IMR-90 (cell line): ENCODE measurements around the gene NFKB1. TPM values are rescaled to one million over a fixed set of nuclear protein-coding genes. Genes with fewer than 3 reads are reported as not detected.

Source experiments
- ATAC-seq: fragments of 200-7000 bp; cut with Tn5 transposase; 2 replicates; pipeline ENCODE4 v1.9.1; 2020; ENCODE audit warnings: low read depth, mild to moderate bottlenecking, moderate library complexity
- BruUV-seq: library from RNA; stranded (reverse); fragments of 400-500 nt; replicated peaks from 2 replicates; lab custom pipeline; 2021; lab: Mats Ljungman, UMichigan
- CTCF ChIA-PET: fragments of 300-600 bp; formaldehyde crosslinking; extraction: SDS; loops from one replicate; lab custom pipeline; 2021; ENCODE audit warnings: antibody characterized with exemption; lab: Yijun Ruan, JAX
- POLR2A ChIA-PET: fragments of 300-600 bp; sonication (Branson Sonifier 250); formaldehyde crosslinking; loops from one replicate; lab custom pipeline; 2022; ENCODE audit warnings: antibody characterized with exemption; ENCODE audit not compliant: unreplicated experiment; lab: Charles Lee
- DNase-seq: peaks from one replicate; pipeline ENCODE4 v3.0.0; 2013
- H2AFZ ChIP-seq: replicated peaks from 2 replicates; pipeline ENCODE3; 2013; ENCODE audit warnings: low read length, mild to moderate bottlenecking; ENCODE audit not compliant: poor library complexity
- H2AK5ac ChIP-seq: 2 replicates; pipeline ENCODE4 v1.6.1; 2013; ENCODE audit warnings: low read depth, low read length, inconsistent platforms
- H2AK9ac ChIP-seq: replicated peaks from 2 replicates; pipeline ENCODE3; 2013; ENCODE audit warnings: mild to moderate bottlenecking, low read depth, low read length, moderate library complexity; ENCODE audit not compliant: poor library complexity
- H2BK120ac ChIP-seq: 2 replicates; pipeline ENCODE4 v1.6.1; 2013; ENCODE audit warnings: low read depth, low read length, inconsistent platforms
- H2BK15ac ChIP-seq: 3 replicates; pipeline ENCODE4 v1.6.1; 2013; ENCODE audit warnings: low read depth, low read length, inconsistent platforms
- H2BK20ac ChIP-seq: 2 replicates; pipeline ENCODE4 v1.6.1; 2013; ENCODE audit warnings: low read depth, mild to moderate bottlenecking, inconsistent platforms, low read length, moderate library complexity
- H2BK5ac ChIP-seq: 2 replicates; pipeline ENCODE4 v1.6.1; 2013; ENCODE audit warnings: mild to moderate bottlenecking, low read depth, low read length, inconsistent platforms; ENCODE audit not compliant: poor library complexity, severe bottlenecking
- H3K14ac ChIP-seq: replicated peaks from 2 replicates; pipeline ENCODE4 v1.6.1; 2013; ENCODE audit warnings: low read depth, low read length, inconsistent platforms
- H3K18ac ChIP-seq: 2 replicates; pipeline ENCODE4 v1.6.1; 2013; ENCODE audit warnings: low read depth, low read length, control low read depth
- H3K23ac ChIP-seq: 2 replicates; pipeline ENCODE4 v1.6.1; 2013; ENCODE audit warnings: low read depth, low read length, inconsistent platforms
- H3K27ac ChIP-seq: 2 replicates; pipeline ENCODE4 v1.5.1; 2013; ENCODE audit warnings: mild to moderate bottlenecking, control low read depth, low read length; ENCODE audit not compliant: insufficient read depth
- H3K27me3 ChIP-seq: 2 replicates; pipeline ENCODE4 v1.6.1; 2013; ENCODE audit warnings: low read length; ENCODE audit not compliant: control insufficient read depth, insufficient read depth
- H3K36me3 ChIP-seq: 2 replicates; pipeline ENCODE4 v1.6.1; 2013; ENCODE audit warnings: low read length, mixed read lengths; ENCODE audit not compliant: control insufficient read depth, insufficient read depth
- H3K4ac ChIP-seq: 2 replicates; pipeline ENCODE4 v1.6.1; 2013; ENCODE audit warnings: low read depth, low read length, inconsistent platforms
- H3K4me1 ChIP-seq: 2 replicates; pipeline ENCODE4 v1.6.1; 2013; ENCODE audit warnings: low read length, mixed read lengths; ENCODE audit not compliant: control insufficient read depth, insufficient read depth
- H3K4me2 ChIP-seq: 2 replicates; pipeline ENCODE4 v1.6.1; 2013; ENCODE audit warnings: low read depth, mild to moderate bottlenecking, control low read depth, low read length, moderate library complexity
- H3K4me3 ChIP-seq: 2 replicates; pipeline ENCODE4 v1.5.1; 2013; ENCODE audit warnings: low read depth, mild to moderate bottlenecking, control low read depth, low read length, moderate library complexity; ENCODE audit not compliant: insufficient read depth
- H3K56ac ChIP-seq: 2 replicates; pipeline ENCODE4 v1.6.1; 2013; ENCODE audit warnings: low read length, inconsistent platforms; ENCODE audit not compliant: insufficient read depth; ENCODE audit errors: extremely low read depth
- H3K79me1 ChIP-seq, 2 experiments: 2 replicates each; pipeline ENCODE4 v1.6.1; 2013; ENCODE audit warnings: low read length in 2 of 2, inconsistent platforms in 1 of 2, low read depth in 1 of 2
- H3K9ac ChIP-seq: 2 replicates; pipeline ENCODE4 v1.6.1; 2013; ENCODE audit warnings: low read depth, low read length, control low read depth
- H3K9me1 ChIP-seq: 2 replicates; pipeline ENCODE4 v1.6.1; 2013; ENCODE audit warnings: low read length, inconsistent platforms; ENCODE audit not compliant: insufficient read depth
- H3K9me3 ChIP-seq: 2 replicates; pipeline ENCODE4 v1.6.1; 2013; ENCODE audit warnings: low read length; ENCODE audit not compliant: control insufficient read depth, insufficient read depth
- H4K20me1 ChIP-seq: 2 replicates; pipeline ENCODE4 v1.6.1; 2013; ENCODE audit warnings: low read length, inconsistent platforms; ENCODE audit not compliant: insufficient read depth
- H4K5ac ChIP-seq: 2 replicates; pipeline ENCODE4 v1.6.1; 2013; ENCODE audit warnings: mild to moderate bottlenecking, low read depth, low read length, control low read depth
- H4K8ac ChIP-seq, 2 experiments: 2 replicates each; pipeline ENCODE4 v1.6.1; 2013; ENCODE audit warnings: low read depth in 2 of 2, low read length in 2 of 2, control low read depth in 1 of 2, inconsistent platforms in 1 of 2
- H4K91ac ChIP-seq: 2 replicates; pipeline ENCODE4 v1.6.1; 2013; ENCODE audit warnings: low read depth, low read length, inconsistent platforms; ENCODE audit not compliant: insufficient read depth
- BHLHE40 ChIP-seq: fragments of 150-350 bp; IDR thresholded peaks from 2 replicates; pipeline ENCODE4 v1.6.1; 2016; ENCODE audit warnings: mild to moderate bottlenecking, low read depth, low read length
- CEBPB ChIP-seq: IDR thresholded peaks from 2 replicates; pipeline ENCODE4 v1.6.1; 2012; ENCODE audit warnings: low read depth, low read length, improper control_type of control experiment
- CHD1 ChIP-seq: IDR thresholded peaks from 2 replicates; pipeline ENCODE4 v1.6.1; 2012; ENCODE audit warnings: low read depth, low read length, improper control_type of control experiment
- CTCF ChIP-seq: conservative IDR thresholded peaks from 2 replicates; pipeline ENCODE4 v1.5.1; 2012; ENCODE audit warnings: mild to moderate bottlenecking, low read depth, low read length, improper control_type of control experiment
- ELK1 ChIP-seq: fragments of 150-350 bp; IDR thresholded peaks from 2 replicates; pipeline ENCODE4 v1.6.1; 2016; ENCODE audit warnings: low read depth, mild to moderate bottlenecking, low read length, moderate library complexity, borderline replicate concordance
- FOS ChIP-seq: fragments of 150-350 bp; IDR thresholded peaks from 2 replicates; pipeline ENCODE4 v1.6.1; 2016; ENCODE audit warnings: low read depth, low read length
- MAFK ChIP-seq: IDR thresholded peaks from 2 replicates; pipeline ENCODE4 v1.6.1; 2012; ENCODE audit warnings: low read depth, low read length, improper control_type of control experiment
- MAZ ChIP-seq: IDR thresholded peaks from 2 replicates; pipeline ENCODE4 v1.6.1; 2012; ENCODE audit warnings: low read depth, mild to moderate bottlenecking, low read length, improper control_type of control experiment, moderate library complexity, borderline replicate concordance
- MXI1 ChIP-seq: IDR thresholded peaks from 2 replicates; pipeline ENCODE4 v1.6.1; 2012; ENCODE audit warnings: low read depth, mild to moderate bottlenecking, low read length, moderate library complexity, borderline replicate concordance
- NFE2L2 ChIP-seq: fragments of 150-350 bp; IDR thresholded peaks from 2 replicates; pipeline ENCODE4 v1.6.1; 2016; ENCODE audit warnings: low read depth, mild to moderate bottlenecking, low read length
- POLR2A ChIP-seq: IDR thresholded peaks from 2 replicates; pipeline ENCODE4 v1.6.1; 2012; ENCODE audit warnings: mild to moderate bottlenecking, low read depth, low read length
- RAD21 ChIP-seq: IDR thresholded peaks from 2 replicates; pipeline ENCODE4 v1.6.1; 2012; ENCODE audit warnings: low read length, improper control_type of control experiment
- RCOR1 ChIP-seq: IDR thresholded peaks from 2 replicates; pipeline ENCODE4 v1.6.1; 2012; ENCODE audit warnings: mild to moderate bottlenecking, low read length, improper control_type of control experiment; ENCODE audit not compliant: insufficient replicate concordance
- RFX5 ChIP-seq: IDR thresholded peaks from 2 replicates; pipeline ENCODE4 v1.8.0; 2012; ENCODE audit warnings: low read depth, mild to moderate bottlenecking, low read length, moderate library complexity
- SMC3 ChIP-seq: fragments of 150-350 bp; IDR thresholded peaks from 2 replicates; pipeline ENCODE4 v1.6.1; 2016; ENCODE audit warnings: low read depth, mild to moderate bottlenecking, antibody characterized with exemption, low read length, moderate library complexity
- USF2 ChIP-seq: fragments of 150-350 bp; IDR thresholded peaks from 2 replicates; pipeline ENCODE4 v1.6.1; 2017; ENCODE audit warnings: mild to moderate bottlenecking, antibody characterized with exemption, low read length, low read depth
- WGBS, 2 experiments: methylation state at CpG; one replicate each; pipeline versions ENCODE4 v1.1.5 to v1.1.7; 2013; ENCODE audit warnings: missing lambda C conversion rate in 2 of 2; ENCODE audit not compliant: insufficient read length in 1 of 2; ENCODE audit errors: extremely low coverage in 2 of 2; 5-methylcytosine and 5-hydroxymethylcytosine counted together
- dilution Hi-C: fragments of 300-500 bp; cut with HindIII; formaldehyde crosslinking; loops from one replicate; pipeline ENCODE4 v1.14.3; 2018; ENCODE audit warnings: low sequenced_read_pairs; ENCODE audit not compliant: unreplicated experiment
- in situ Hi-C: fragments of 300-500 bp; cut with MboI; formaldehyde crosslinking; loops from 3 replicates; pipeline ENCODE4 v1.14.3; 2019; ENCODE audit warnings: low sequenced_read_pairs, inconsistent platforms, mixed read lengths
- intact Hi-C: fragments of 100-400 bp; cut with micrococcal nuclease; formaldehyde crosslinking; loops from 2 replicates; pipeline ENCODE4 v1.10.0; 2022
- polyA plus RNA-seq, 3 experiments: library from polyadenylated mRNA; depleted of rRNA; stranded (reverse); fragments of >200 nt; gene quantifications; 2 replicates each; pipeline ENCODE4 v1.2.3, GENCODE V29; 2012; ENCODE audit warnings: low replicate concordance in 1 of 3
- total RNA-seq: library from RNA; depleted of rRNA; stranded (reverse); fragments of >200 nt; gene quantifications from 2 replicates; pipeline ENCODE4 v1.2.3, GENCODE V29; 2012

The NFKB1 gene
- total and polyA plus RNA-seq, 2 of the 4 experiments (the other 2 are of a cell fraction), result 19.8 to 24.6 TPM

GRCh38 chr4:102596532-102596931 is 95.4 kb downstream of the NFKB1 start:
- H3K23ac ChIP-seq, result no peak overlapping the region
- ATAC-seq, result no peak

More at GRCh38 chr4:102596532-102596931, 95.4 kb downstream of the NFKB1 start:
- H2BK15ac ChIP-seq, result no peak overlapping the region
- H4K5ac ChIP-seq, result no peak overlapping the region
- H2AK9ac ChIP-seq, result no peak overlapping the region
- no peak overlapping the region for H3K4me3 ChIP-seq
- no peak overlapping the region for H4K8ac ChIP-seq
- no peak overlapping the region for H3K9ac ChIP-seq
- H3K18ac ChIP-seq, result no peak overlapping the region
- no peak overlapping the region for H3K56ac ChIP-seq
- H2BK5ac ChIP-seq, result no peak overlapping the region
- peaks cover 0 to 3% of the 10 kb centered on the region in 2 experiments; a peak in 2 of 4 replicates for H3K79me1 ChIP-seq
- dilution Hi-C loops (no loop called here), in situ Hi-C loops (no loop called here), intact Hi-C loops (loop anchor here (10.0 kb wide), 1 partner anchor 92 kb away; the partner anchor contains the start of gene NFKB1)
- no peaks in the 10 kb centered on the region for H3K9me3 ChIP-seq
- no peak overlapping the region for H3K4me2 ChIP-seq
- peaks cover 24% of the 10 kb centered on the region for H3K36me3 ChIP-seq
- no CpG with 5 or more reads among the region's 4 CpGs for WGBS, 2 experiments
- H3K4me1 ChIP-seq, result peaks cover 11% of the 10 kb centered on the region
- no peak overlapping the region for H2AFZ ChIP-seq
- no peak overlapping the region for H2AK5ac ChIP-seq
- POLR2A ChIA-PET, result no interaction called here
- no peak overlapping the region for H3K14ac ChIP-seq
- H4K91ac ChIP-seq, result no peak overlapping the region
- no peaks in the 10 kb centered on the region for H3K27me3 ChIP-seq
- CTCF ChIA-PET, result no interaction called here
- peaks cover 6% of the 10 kb centered on the region for H3K9me1 ChIP-seq
- no TSS peak for BruUV-seq
- no peaks in the 10 kb centered on the region for H4K20me1 ChIP-seq
- H3K4ac ChIP-seq, result no peak overlapping the region
- no peak for DNase-seq
- H3K27ac ChIP-seq, result no peak overlapping the region
- no peak overlapping the region for H2BK120ac ChIP-seq
- H2BK20ac ChIP-seq, result no peak overlapping the region
- no peak for TF ChIP-seq CEBPB
- no peak for TF ChIP-seq ELK1
- no peak for TF ChIP-seq CTCF
- TF ChIP-seq BHLHE40, result no peak
- TF ChIP-seq MXI1, result no peak
- no peak for TF ChIP-seq FOS
- TF ChIP-seq RCOR1, result no peak
- TF ChIP-seq NFE2L2, result no peak
- no peak for TF ChIP-seq USF2
- TF ChIP-seq RAD21, result no peak
- no peak for TF ChIP-seq POLR2A
- no peak for TF ChIP-seq RFX5
- TF ChIP-seq CHD1, result no peak
- TF ChIP-seq MAFK, result no peak
- TF ChIP-seq MAZ, result no peak
- TF ChIP-seq SMC3, result no peak
